Mucosa of rectum (tissue), 2 donors: ENCODE data around the gene NWD2.

ENCODE experiments used
- H3K27ac ChIP-seq, 2 donors: one replicate each; pipeline ENCODE4 v1.7.0; 2013; ENCODE audit warnings: inconsistent platforms in 2 of 2, low read depth in 2 of 2, low read length in 2 of 2
- H3K27me3 ChIP-seq, 2 donors: one replicate each; pipeline ENCODE4 v1.7.0; 2013; ENCODE audit warnings: low read length in 2 of 2; ENCODE audit not compliant: control insufficient read depth in 2 of 2, insufficient read depth in 2 of 2
- H3K36me3 ChIP-seq, 2 donors: one replicate each; pipeline ENCODE4 v1.7.0; 2013; ENCODE audit warnings: low read length in 2 of 2; ENCODE audit not compliant: control insufficient read depth in 2 of 2, insufficient read depth in 2 of 2
- H3K4me1 ChIP-seq, 2 donors: one replicate each; pipeline ENCODE4 v1.7.0; 2013; ENCODE audit warnings: low read length in 2 of 2, mild to moderate bottlenecking in 1 of 2; ENCODE audit not compliant: control insufficient read depth in 2 of 2, insufficient read depth in 2 of 2
- H3K4me3 ChIP-seq, 2 donors: one replicate each; pipeline ENCODE4 v1.7.0; 2013; ENCODE audit warnings: low read length in 2 of 2
- H3K9ac ChIP-seq, 2 donors: one replicate each; pipeline ENCODE4 v1.7.0; 2013; ENCODE audit warnings: low read length in 2 of 2, low read depth in 1 of 2, mild to moderate bottlenecking in 1 of 2
- H3K9me3 ChIP-seq, 2 donors: one replicate each; pipeline ENCODE4 v1.7.0; 2013; ENCODE audit warnings: low read length in 2 of 2; ENCODE audit not compliant: control insufficient read depth in 2 of 2
- donor health status: healthy.
- donor health status: Normal muscosa, but diverticular disease.

The NWD2 gene

DNA sequence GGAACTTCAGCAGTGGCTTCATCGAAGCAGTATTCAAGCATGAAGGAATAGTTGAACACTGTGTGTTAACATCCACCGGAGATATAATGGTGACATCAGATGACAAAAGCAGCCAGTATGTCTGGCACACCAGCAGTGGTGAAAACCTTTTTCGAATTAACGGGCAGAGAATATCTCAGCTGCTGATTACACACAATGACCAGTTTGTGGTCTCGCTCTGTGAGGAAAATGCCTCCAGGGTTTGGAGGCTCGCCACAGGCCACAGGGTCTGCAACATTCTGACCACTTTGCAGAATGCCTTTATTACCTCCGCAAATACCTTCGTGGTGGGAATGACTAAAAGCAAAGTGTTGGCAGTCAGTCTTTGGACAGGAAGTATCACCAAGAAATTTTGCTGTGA, 201.5 kb downstream of the NWD2 start:
- Histone ChIP-seq H3K27me3 (peaks cover 0 to 7% of the 10 kb centered on the region in 2 donors), H3K4me3 (no peak overlapping the region)

DNA sequence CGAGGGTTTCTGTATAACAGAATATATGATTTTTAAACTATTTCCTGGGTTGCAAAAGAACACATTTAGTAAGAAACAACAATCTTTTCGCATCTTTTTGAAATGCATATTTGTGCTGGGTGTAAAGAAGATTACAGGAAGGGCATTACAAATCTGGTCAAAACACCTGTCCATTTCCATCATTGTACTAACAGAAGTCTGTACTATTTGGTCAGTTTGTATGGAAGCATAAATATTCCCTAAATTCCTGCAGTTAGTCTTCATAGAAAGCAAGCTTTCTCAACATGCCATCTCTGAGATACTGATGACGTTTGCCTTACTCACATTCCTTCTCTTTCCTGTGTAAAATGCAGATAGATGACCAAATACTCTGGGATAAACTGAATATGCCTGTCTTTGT, 203.3 kb downstream of the NWD2 start:
- H3K4me1 ChIP-seq: no peaks in the 10 kb centered on the region
- no peaks in the 10 kb centered on the region for H3K36me3 ChIP-seq
- no peak overlapping the region for H3K4me3 ChIP-seq
- no peak overlapping the region for H3K27ac ChIP-seq
- H3K27me3 ChIP-seq: peaks cover 0 to 8% of the 10 kb centered on the region in 2 donors
- no peaks in the 10 kb centered on the region for H3K9me3 ChIP-seq
- no peak overlapping the region for H3K9ac ChIP-seq

More for the DNA sequence above, 201.5 kb downstream of the NWD2 start:
- H3K9ac ChIP-seq: no peak overlapping the region
- peaks cover 4 to 9% of the 10 kb centered on the region in 2 donors for H3K4me1 ChIP-seq
- H3K36me3 ChIP-seq: no peaks in the 10 kb centered on the region
- H3K27ac ChIP-seq: no peak overlapping the region
- H3K9me3 ChIP-seq: no peaks in the 10 kb centered on the region

DNA sequence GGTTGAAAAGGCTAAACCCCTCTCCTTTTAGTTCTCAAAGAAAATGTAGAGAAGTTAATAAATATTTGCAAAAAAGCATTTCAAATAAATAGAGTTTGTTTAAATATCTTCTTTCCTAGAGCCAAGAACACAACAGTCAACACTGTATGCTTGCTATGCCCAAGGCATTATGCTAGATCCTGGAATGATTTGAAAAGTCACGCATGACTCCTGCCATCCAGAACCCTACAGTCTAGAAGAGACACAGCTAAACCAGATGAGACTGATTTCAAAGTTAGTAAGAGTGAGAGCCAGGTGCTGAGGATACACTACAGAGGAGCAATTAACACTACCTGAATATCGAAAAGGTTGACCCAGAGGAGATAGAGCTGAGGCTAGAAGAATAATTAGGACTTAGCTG, 205.8 kb downstream of the NWD2 start:
- Histone ChIP-seq H3K27ac (no peak overlapping the region), H3K4me1 (peaks cover 3 to 14% of the 10 kb centered on the region in 2 donors), H3K9me3 (no peaks in the 10 kb centered on the region), H3K9ac (no peak overlapping the region), H3K36me3 (no peaks in the 10 kb centered on the region), H3K27me3 (peaks cover 0 to 12% of the 10 kb centered on the region in 2 donors), H3K4me3 (no peak overlapping the region)

DNA sequence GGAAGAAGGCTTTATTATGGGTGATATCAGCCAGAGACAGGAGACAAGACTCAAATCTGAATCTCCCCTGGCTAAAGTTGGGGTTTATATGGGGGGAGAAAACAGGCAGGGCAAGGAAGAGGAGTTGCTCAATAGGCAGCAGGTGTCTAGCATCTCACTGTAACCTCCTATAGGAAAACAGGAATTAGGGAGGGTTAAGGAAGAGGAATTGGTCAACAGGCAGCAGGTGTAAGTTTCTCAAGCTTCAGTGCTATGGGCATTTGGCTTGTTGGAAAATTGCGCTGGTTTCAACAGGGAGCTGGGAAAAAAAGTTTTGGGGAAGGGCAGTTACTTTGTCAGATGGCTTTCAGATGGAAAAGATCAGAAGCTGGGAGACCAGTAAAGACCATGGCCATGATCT, 206.4 kb downstream of the NWD2 start:
- no peak overlapping the region for H3K27ac ChIP-seq

DNA sequence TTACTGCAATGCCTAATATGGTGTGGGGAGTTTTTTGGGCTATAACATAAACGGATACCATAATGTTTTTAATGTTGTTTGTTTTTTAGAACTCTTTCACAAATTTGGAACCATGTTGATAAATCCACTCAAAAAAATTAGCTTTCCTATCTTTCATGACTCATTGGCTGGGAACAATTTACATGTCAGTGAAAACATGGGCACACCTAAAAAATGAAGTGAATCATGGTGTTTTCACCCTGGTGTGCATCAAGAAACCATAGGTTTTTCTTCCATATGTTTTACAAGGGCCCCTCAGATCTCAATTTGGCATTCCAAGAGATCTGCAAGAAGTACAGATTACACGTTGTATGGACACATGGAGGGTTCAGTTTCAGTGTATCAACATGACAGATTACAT, 207.1 kb downstream of the NWD2 start:
- H3K4me3 ChIP-seq: no peak overlapping the region
- peaks cover 0 to 12% of the 10 kb centered on the region in 2 donors for H3K27me3 ChIP-seq

More for the DNA sequence above, 206.4 kb downstream of the NWD2 start:
- Histone ChIP-seq H3K27me3 (peaks cover 0 to 12% of the 10 kb centered on the region in 2 donors), H3K9ac (no peak overlapping the region), H3K4me3 (no peak overlapping the region), H3K9me3 (no peaks in the 10 kb centered on the region), H3K36me3 (no peaks in the 10 kb centered on the region), H3K4me1 (peaks cover 3 to 16% of the 10 kb centered on the region in 2 donors)

DNA sequence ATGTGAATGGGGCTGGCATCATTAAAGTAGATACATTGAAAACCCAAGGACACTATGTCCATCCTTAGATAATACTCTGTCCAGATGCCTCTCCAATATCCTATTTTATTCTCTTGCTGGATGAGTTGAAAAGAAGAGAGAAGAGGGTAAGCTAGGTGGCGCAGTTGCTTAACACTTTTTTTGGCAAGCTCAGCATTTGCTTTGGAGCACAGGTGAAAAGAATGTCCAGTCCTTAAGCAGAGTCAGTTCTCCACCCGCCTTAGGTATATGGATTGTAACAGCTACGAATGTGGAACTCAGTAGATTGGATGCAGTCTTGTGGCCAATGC, 208.4 kb downstream of the NWD2 start:
- Histone ChIP-seq H3K9ac (peak overlapping the region; percentile 63 to 75), H3K27ac (peak overlapping the region; percentile 75 to 77), H3K4me3 (peak overlapping the region; percentile 76 to 81), H3K36me3 (no peaks in the 10 kb centered on the region), H3K4me1 (peaks cover 3 to 21% of the 10 kb centered on the region in 2 donors), H3K27me3 (peaks cover 0 to 12% of the 10 kb centered on the region in 2 donors), H3K9me3 (no peaks in the 10 kb centered on the region)

More for the DNA sequence above, 207.1 kb downstream of the NWD2 start:
- H3K4me1 ChIP-seq: peaks cover 3 to 21% of the 10 kb centered on the region in 2 donors
- no peaks in the 10 kb centered on the region for H3K9me3 ChIP-seq
- H3K9ac ChIP-seq: no peak overlapping the region
- H3K27ac ChIP-seq: no peak overlapping the region
- no peaks in the 10 kb centered on the region for H3K36me3 ChIP-seq

DNA sequence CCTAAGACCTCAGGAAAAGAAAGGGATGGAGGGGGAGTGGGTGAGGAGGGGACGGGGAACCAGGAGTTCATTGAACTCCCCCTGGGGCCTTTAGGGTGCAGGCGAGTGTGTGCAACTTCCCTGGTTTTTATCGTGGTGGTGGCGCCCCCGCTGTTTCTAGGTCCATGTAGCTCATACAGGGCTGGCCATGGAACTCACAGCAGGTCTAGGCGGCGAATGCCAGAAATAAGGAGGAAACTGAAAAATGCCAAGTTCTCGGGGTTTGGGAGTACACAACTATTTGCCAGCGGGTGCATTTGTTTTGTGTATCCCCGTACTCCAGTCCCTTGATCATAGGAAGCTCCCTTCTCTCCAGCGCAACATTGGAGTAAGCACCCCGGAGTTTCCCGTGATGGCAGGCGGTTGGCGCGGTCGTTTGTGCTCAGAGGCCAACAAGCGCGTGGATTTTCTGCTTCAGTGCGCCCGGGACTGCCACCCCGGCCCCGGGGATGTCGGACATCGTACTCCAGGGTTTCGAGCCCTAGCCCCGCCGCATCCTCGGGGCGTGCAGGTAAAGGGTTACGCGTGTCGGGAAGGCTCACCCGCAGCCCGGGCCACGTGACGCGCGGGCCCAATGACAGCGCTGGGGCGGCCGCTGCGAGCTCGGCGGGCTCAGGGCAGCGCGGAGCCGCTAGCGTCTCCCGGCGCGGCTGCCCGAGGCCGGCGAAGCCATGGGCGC, 208.9 kb downstream of the NWD2 start:
- H3K27ac ChIP-seq: peak overlapping the region; percentile 75 to 77
- H3K9me3 ChIP-seq: no peaks in the 10 kb centered on the region
- H3K27me3 ChIP-seq: peaks cover 0 to 12% of the 10 kb centered on the region in 2 donors
- peak overlapping the region; percentile 63 to 75 for H3K9ac ChIP-seq
- H3K4me1 ChIP-seq: peaks cover 3 to 21% of the 10 kb centered on the region in 2 donors
- peak overlapping the region; percentile 76 to 81 for H3K4me3 ChIP-seq
- no peaks in the 10 kb centered on the region for H3K36me3 ChIP-seq

DNA sequence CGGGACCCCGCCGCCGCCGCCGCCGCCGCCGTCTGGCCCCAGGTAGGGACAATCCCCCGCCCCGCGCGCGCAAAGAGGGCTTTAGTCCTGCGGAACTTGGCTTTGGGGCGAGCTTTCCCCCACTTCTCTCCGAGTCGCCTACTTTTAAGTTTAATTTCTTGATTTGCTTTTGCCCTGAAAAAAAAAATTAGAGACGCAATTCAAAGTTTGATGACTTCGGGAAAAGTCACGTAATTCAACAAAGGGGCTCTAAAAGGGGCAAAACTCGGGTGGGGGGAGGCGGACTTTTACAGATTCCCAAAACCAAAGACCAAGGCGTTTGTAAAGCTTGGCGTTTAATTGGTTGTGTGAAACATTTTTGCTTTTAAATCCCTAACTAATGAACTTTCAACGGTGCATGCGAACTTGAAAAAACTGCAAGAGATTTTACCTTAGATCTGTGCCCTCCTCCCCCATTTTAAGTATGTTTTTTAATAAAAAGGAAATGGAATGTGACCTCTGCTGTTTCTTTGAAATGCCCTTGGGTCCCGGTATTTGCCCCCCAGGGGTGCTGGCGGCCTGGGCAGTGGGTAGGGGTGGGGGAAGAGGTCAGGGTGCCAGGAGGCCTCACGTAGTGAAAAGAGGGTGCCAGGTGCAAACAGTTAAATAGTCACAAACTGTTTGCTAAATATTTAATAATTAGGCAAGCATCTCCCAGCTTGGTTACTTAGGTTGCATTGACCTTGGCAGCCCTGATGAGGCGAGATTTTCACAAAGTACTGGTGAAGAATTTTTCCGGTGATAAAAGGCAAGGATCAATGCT, 209.7 kb downstream of the NWD2 start:
- no peaks in the 10 kb centered on the region for H3K9me3 ChIP-seq
- peak overlapping the region; percentile 60 to 76 for H3K4me3 ChIP-seq
- no peaks in the 10 kb centered on the region for H3K36me3 ChIP-seq
- H3K27ac ChIP-seq: peak overlapping the region; percentile 75 to 77
- H3K4me1 ChIP-seq: peaks cover 3 to 21% of the 10 kb centered on the region in 2 donors
- H3K27me3 ChIP-seq: peaks cover 0 to 12% of the 10 kb centered on the region in 2 donors
- H3K9ac ChIP-seq: peak overlapping the region; percentile 75 to 78

DNA sequence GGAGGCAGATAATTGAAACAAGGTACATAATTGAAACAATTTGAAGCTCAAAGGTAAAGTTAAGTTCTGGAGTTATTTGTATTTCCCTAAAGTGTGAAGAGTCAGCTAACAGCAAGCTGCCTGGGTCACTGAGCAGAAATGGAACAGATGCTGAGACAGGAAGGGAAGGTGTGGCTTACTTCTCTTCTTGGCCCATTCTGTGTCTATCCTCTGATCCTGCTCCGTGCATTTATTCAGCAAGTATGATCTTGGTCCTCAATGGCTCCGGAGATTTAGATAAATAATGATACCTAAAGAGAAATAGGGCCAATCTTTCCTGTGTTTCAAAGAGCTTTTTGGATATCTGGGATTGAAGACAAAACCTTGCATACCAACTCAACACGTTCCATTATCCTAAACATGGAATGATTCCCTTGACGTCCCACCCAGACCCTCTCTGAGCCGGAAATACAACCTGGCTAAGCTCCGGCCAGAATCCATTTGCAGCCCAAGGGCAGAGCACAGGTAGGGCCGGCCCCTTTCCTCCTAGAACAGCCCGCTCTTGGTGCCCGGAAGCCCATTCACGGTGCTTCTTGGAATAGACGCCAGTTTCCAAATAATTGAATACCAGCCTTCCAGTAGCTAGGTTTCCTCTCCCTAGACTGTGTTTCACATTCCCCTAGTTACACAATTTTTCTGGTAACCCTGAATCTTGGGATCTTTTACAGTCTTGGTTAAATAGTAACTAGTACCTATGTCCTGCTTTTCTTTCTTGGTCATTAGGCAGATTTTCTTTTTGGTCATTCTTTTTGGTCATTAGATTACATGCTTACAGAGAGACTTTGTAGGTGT, 211.0 kb downstream of the NWD2 start:
- Histone ChIP-seq H3K4me3 (peak overlapping the region; percentile 60 to 76), H3K36me3 (no peaks in the 10 kb centered on the region), H3K27ac (peak overlapping the region; percentile 59 to 77), H3K9me3 (no peaks in the 10 kb centered on the region), H3K27me3 (peaks cover 0 to 10% of the 10 kb centered on the region in 2 donors), H3K4me1 (peaks cover 3 to 21% of the 10 kb centered on the region in 2 donors), H3K9ac (peak overlapping the region; percentile 5 to 75)
